Karpas-422 (cell line): ENCODE data around the gene MOCS1. TPM values are rescaled to one million over a fixed set of nuclear protein-coding genes. Genes with fewer than 3 reads are reported as not detected.

ENCODE experiments used
- DNase-seq: peaks from one replicate; pipeline ENCODE4 v3.0.0-alpha.2; 2015
- H2AFZ ChIP-seq: fragments of 200-600 bp; sonication (generic); 2 replicates; pipeline ENCODE4 v1.6.1; 2014; ENCODE audit warnings: antibody characterized with exemption, low read length, mixed read lengths
- H3K27ac ChIP-seq: fragments of 200-600 bp; sonication (generic); 2 replicates; pipeline ENCODE4 v1.5.1; 2014; ENCODE audit warnings: mild to moderate bottlenecking, low read length, moderate library complexity
- H3K27me3 ChIP-seq: fragments of 200-600 bp; sonication (generic); 2 replicates; pipeline ENCODE4 v1.6.1; 2014; ENCODE audit warnings: low read length, mixed read lengths
- H3K36me3 ChIP-seq: fragments of 200-600 bp; sonication (generic); 2 replicates; pipeline ENCODE4 v1.6.1; 2014; ENCODE audit warnings: low read length, mixed read lengths; ENCODE audit not compliant: insufficient read depth
- H3K4me1 ChIP-seq: fragments of 200-600 bp; sonication (generic); 2 replicates; pipeline ENCODE4 v1.6.1; 2014; ENCODE audit warnings: mild to moderate bottlenecking, low read length, mixed read lengths
- H3K4me2 ChIP-seq: fragments of 200-600 bp; sonication (generic); 2 replicates; pipeline ENCODE4 v1.6.1; 2014; ENCODE audit warnings: low read length, low read depth, mild to moderate bottlenecking; ENCODE audit not compliant: poor library complexity, severe bottlenecking
- H3K4me3 ChIP-seq: fragments of 200-600 bp; sonication (generic); 2 replicates; pipeline ENCODE4 v1.5.1; 2014; ENCODE audit warnings: mild to moderate bottlenecking, antibody characterized with exemption, low read length, mixed read lengths
- H3K79me2 ChIP-seq: fragments of 200-600 bp; sonication (generic); 2 replicates; pipeline ENCODE4 v1.6.1; 2014; ENCODE audit warnings: mild to moderate bottlenecking, low read length, mixed read lengths
- H3K9ac ChIP-seq: fragments of 200-600 bp; sonication (generic); 2 replicates; pipeline ENCODE4 v1.6.0; 2014; ENCODE audit warnings: low read length
- H3K9me2 ChIP-seq: fragments of 200-600 bp; sonication (generic), shearing (Covaris generic); replicated peaks from 2 replicates; pipeline ENCODE4 v1.6.0; 2014; ENCODE audit warnings: mild to moderate bottlenecking, low read length, moderate library complexity; ENCODE audit not compliant: insufficient read depth
- H3K9me3 ChIP-seq: fragments of 300-700, 200-600 bp; sonication (generic); 2 replicates; pipeline ENCODE4 v1.6.1; 2014; ENCODE audit warnings: low read length, mixed read lengths
- H4K20me1 ChIP-seq: fragments of 200-600 bp; sonication (generic); 2 replicates; pipeline ENCODE4 v1.6.1; 2014; ENCODE audit warnings: mild to moderate bottlenecking, antibody characterized with exemption, low read length, low read depth; ENCODE audit not compliant: insufficient read depth
- total RNA-seq: library from RNA; depleted of rRNA; stranded (reverse); fragments of >200 nt; shearing (Covaris generic); gene quantifications from 2 replicates; pipeline ENCODE4 v1.2.3, GENCODE V29; 2014; ENCODE audit warnings: low replicate concordance

MOCS1 gene
- total RNA-seq, 1 experiment from 2014 or later, result not detected

- no peaks in the 10 kb centered on the region for H3K36me3 ChIP-seq
- no peaks in the 10 kb centered on the region for H3K79me2 ChIP-seq
- no peak overlapping the region for H2AFZ ChIP-seq
- H3K4me3 ChIP-seq, result no peak overlapping the region
- no peaks in the 10 kb centered on the region for H3K27me3 ChIP-seq
- H3K9me3 ChIP-seq, result no peaks in the 10 kb centered on the region
- H3K4me2 ChIP-seq, result no peak overlapping the region
- no peak for DNase-seq
- no peaks in the 10 kb centered on the region for H3K9me2 ChIP-seq
- H3K4me1 ChIP-seq, result no peaks in the 10 kb centered on the region
- no peaks in the 10 kb centered on the region for H4K20me1 ChIP-seq
- H3K9ac ChIP-seq, result no peak overlapping the region
- H3K27ac ChIP-seq, result no peak overlapping the region
Observed at GRCh38 chr6:39942903-39943580, 8.8 kb upstream of the MOCS1 start.

GRCh38 chr6:39941820-39942219 is 7.6 kb upstream of the MOCS1 start:
- Histone ChIP-seq H3K79me2 (no peaks in the 10 kb centered on the region), H4K20me1 (no peaks in the 10 kb centered on the region), H3K4me1 (no peaks in the 10 kb centered on the region), H3K27me3 (no peaks in the 10 kb centered on the region), H2AFZ (no peak overlapping the region), H3K4me3 (no peak overlapping the region), H3K4me2 (no peak overlapping the region), H3K36me3 (no peaks in the 10 kb centered on the region), H3K27ac (no peak overlapping the region), H3K9me3 (no peaks in the 10 kb centered on the region), H3K9ac (no peak overlapping the region), H3K9me2 (no peaks in the 10 kb centered on the region)
- no peak for DNase-seq

- Histone ChIP-seq H3K4me1 (no peaks in the 10 kb centered on the region), H2AFZ (no peak overlapping the region), H3K4me3 (no peak overlapping the region), H3K36me3 (no peaks in the 10 kb centered on the region), H4K20me1 (no peaks in the 10 kb centered on the region), H3K27me3 (no peaks in the 10 kb centered on the region), H3K27ac (no peak overlapping the region), H3K79me2 (no peaks in the 10 kb centered on the region), H3K9me2 (no peaks in the 10 kb centered on the region), H3K9ac (no peak overlapping the region), H3K9me3 (no peaks in the 10 kb centered on the region), H3K4me2 (no peak overlapping the region)
- no peak for DNase-seq
Observed at GRCh38 chr6:39941138-39941537, 6.9 kb upstream of the MOCS1 start.

- no peaks in the 10 kb centered on the region for H3K36me3 ChIP-seq
- H3K27me3 ChIP-seq, result no peaks in the 10 kb centered on the region
- no peaks in the 10 kb centered on the region for H3K79me2 ChIP-seq
- no peak overlapping the region for H3K9ac ChIP-seq
- H2AFZ ChIP-seq, result no peak overlapping the region
- H3K4me2 ChIP-seq, result no peak overlapping the region
- no peak for DNase-seq
- H3K9me2 ChIP-seq, result no peaks in the 10 kb centered on the region
- H3K4me3 ChIP-seq, result no peak overlapping the region
- no peaks in the 10 kb centered on the region for H3K4me1 ChIP-seq
- H3K27ac ChIP-seq, result no peak overlapping the region
- no peaks in the 10 kb centered on the region for H3K9me3 ChIP-seq
- H4K20me1 ChIP-seq, result no peaks in the 10 kb centered on the region
Observed at GRCh38 chr6:39938773-39939654, 4.8 kb upstream of the MOCS1 start.

GRCh38 chr6:39937686-39938333 is 3.5 kb upstream of the MOCS1 start:
- DNase-seq, result no peak
- H2AFZ ChIP-seq, result no peak overlapping the region

GRCh38 chr6:39936857-39937256 is 2.6 kb upstream of the MOCS1 start:
- Histone ChIP-seq H3K9ac (no peak overlapping the region), H3K9me3 (no peaks in the 10 kb centered on the region), H3K4me1 (no peaks in the 10 kb centered on the region), H3K9me2 (no peaks in the 10 kb centered on the region), H3K4me2 (no peak overlapping the region), H3K36me3 (no peaks in the 10 kb centered on the region), H4K20me1 (no peaks in the 10 kb centered on the region), H3K4me3 (no peak overlapping the region), H3K27ac (no peak overlapping the region), H3K27me3 (no peaks in the 10 kb centered on the region), H2AFZ (no peak overlapping the region), H3K79me2 (no peaks in the 10 kb centered on the region)
- DNase-seq, result no peak

More at GRCh38 chr6:39937686-39938333, 3.5 kb upstream of the MOCS1 start:
- Histone ChIP-seq H3K9me2 (no peaks in the 10 kb centered on the region), H4K20me1 (no peaks in the 10 kb centered on the region), H3K79me2 (no peaks in the 10 kb centered on the region), H3K36me3 (no peaks in the 10 kb centered on the region), H3K4me1 (no peaks in the 10 kb centered on the region), H3K4me2 (no peak overlapping the region), H3K27me3 (no peaks in the 10 kb centered on the region), H3K9me3 (no peaks in the 10 kb centered on the region), H3K27ac (no peak overlapping the region), H3K4me3 (no peak overlapping the region), H3K9ac (no peak overlapping the region)

- Histone ChIP-seq H3K9ac (no peak overlapping the region), H3K9me2 (no peaks in the 10 kb centered on the region), H3K4me2 (no peak overlapping the region), H2AFZ (no peak overlapping the region), H3K4me3 (no peak overlapping the region), H3K27ac (no peak overlapping the region), H3K36me3 (no peaks in the 10 kb centered on the region), H3K79me2 (no peaks in the 10 kb centered on the region), H3K4me1 (no peaks in the 10 kb centered on the region), H3K9me3 (no peaks in the 10 kb centered on the region), H3K27me3 (no peaks in the 10 kb centered on the region), H4K20me1 (no peaks in the 10 kb centered on the region)
- no peak for DNase-seq
Observed at GRCh38 chr6:39935241-39935640, 979 bp upstream of the MOCS1 start.

GRCh38 chr6:39933669-39934130 is 562 bp downstream of the MOCS1 start:
- no peak overlapping the region for H3K4me3 ChIP-seq
- DNase-seq, result no peak
- no peak overlapping the region for H3K4me2 ChIP-seq
- H3K9me2 ChIP-seq, result no peaks in the 10 kb centered on the region
- no peaks in the 10 kb centered on the region for H3K79me2 ChIP-seq
- no peaks in the 10 kb centered on the region for H3K4me1 ChIP-seq
- no peaks in the 10 kb centered on the region for H3K27me3 ChIP-seq
- no peaks in the 10 kb centered on the region for H3K9me3 ChIP-seq
- no peak overlapping the region for H2AFZ ChIP-seq
- no peak overlapping the region for H3K9ac ChIP-seq
- H3K27ac ChIP-seq, result no peak overlapping the region
- no peaks in the 10 kb centered on the region for H3K36me3 ChIP-seq
- no peaks in the 10 kb centered on the region for H4K20me1 ChIP-seq
